B cell (primary cell): ENCODE results near the gene ZBTB46. TPM values are rescaled to one million over a fixed set of nuclear protein-coding genes. Genes with fewer than 3 reads are reported as not detected.

ENCODE experiments used
- ATAC-seq: fragments of 200-7000 bp; cut with Tn5 transposase; one replicate; pipeline ENCODE4 v1.10.0; 2021; ENCODE audit warnings: low read depth, mild to moderate bottlenecking, moderate number of reproducible peaks, moderate library complexity
- CTCF ChIA-PET: fragments of 350-600 bp; sonication (Branson Sonifier 250); formaldehyde crosslinking; loops from one replicate; lab custom pipeline; 2021; ENCODE audit warnings: antibody characterized with exemption, inconsistent platforms; lab: Charles Lee
- POLR2A ChIA-PET: fragments of 350-600 bp; sonication (Branson Sonifier 250); formaldehyde crosslinking; loops from one replicate; lab custom pipeline; 2021; ENCODE audit warnings: antibody characterized with exemption; lab: Charles Lee
- DNase-seq: peaks from one replicate; pipeline ENCODE4 v3.0.0; 2013
- H2AFZ ChIP-seq: 2 replicates; pipeline ENCODE4 v1.6.1; 2012; ENCODE audit warnings: mild to moderate bottlenecking, low read depth, low read length; ENCODE audit not compliant: insufficient read depth, poor library complexity, severe bottlenecking
- H3K27ac ChIP-seq, 2 donors: 1 replicate in 1 of 2; 2 replicates in 1 of 2; pipeline ENCODE4 v1.5.1; 2012 to 2013; ENCODE audit warnings: low read length in 2 of 2, mild to moderate bottlenecking in 2 of 2, moderate library complexity in 1 of 2
- H3K27me3 ChIP-seq, 4 experiments: fragments of 200-600 bp in 1 of 4; sonication (generic) in 1 of 4; replicated peaks in 1 of 4; 1 replicate in 2 of 4; 2 replicates in 2 of 4; pipeline versions ENCODE4 v1.6.1 to v1.7.0; 2013 to 2016; ENCODE audit warnings: low read length in 3 of 4, mild to moderate bottlenecking in 2 of 4, mixed read lengths in 1 of 4, moderate library complexity in 1 of 4; ENCODE audit not compliant: insufficient read depth in 4 of 4, control insufficient read depth in 3 of 4; ENCODE audit errors: control extremely low read depth in 1 of 4
- H3K36me3 ChIP-seq, 2 experiments: replicated peaks in 1 of 2; 1 replicate in 1 of 2; 2 replicates in 1 of 2; pipeline versions ENCODE4 v1.6.1 to v1.7.1; 2013; ENCODE audit warnings: low read length in 1 of 2; ENCODE audit not compliant: insufficient read depth in 2 of 2, control insufficient read depth in 1 of 2; ENCODE audit errors: control extremely low read depth in 1 of 2, extremely low read depth in 1 of 2
- H3K4me1 ChIP-seq, 2 donors: fragments of 200-600 bp in 1 of 2; sonication (generic) in 1 of 2; 1 replicate in 1 of 2; 2 replicates in 1 of 2; pipeline versions ENCODE4 v1.5.1 to v1.6.1; 2013 to 2017; ENCODE audit warnings: low read length in 2 of 2; ENCODE audit not compliant: control insufficient read depth in 2 of 2, insufficient read depth in 2 of 2
- H3K4me2 ChIP-seq: replicated peaks from 2 replicates; pipeline ENCODE3; 2012; ENCODE audit warnings: mild to moderate bottlenecking, low read depth, low read length; ENCODE audit not compliant: poor library complexity, severe bottlenecking
- H3K4me3 ChIP-seq, 5 experiments: fragments of 200-600 bp in 1 of 5; sonication (generic) in 1 of 5; 1 replicate in 3 of 5; 2 replicates in 2 of 5; pipeline versions ENCODE4 v1.5.1 to v1.7.0; 2011 to 2016; ENCODE audit warnings: low read length in 4 of 5, mild to moderate bottlenecking in 4 of 5, low read depth in 2 of 5, control low read depth in 1 of 5, moderate library complexity in 1 of 5; ENCODE audit not compliant: insufficient read depth in 1 of 5; ENCODE audit errors: control extremely low read depth in 1 of 5, extremely low read depth in 1 of 5
- H3K79me2 ChIP-seq: fragments of 200-600 bp; sonication (generic); one replicate; pipeline ENCODE4 v1.6.0; 2016; ENCODE audit warnings: low read length; ENCODE audit not compliant: control insufficient read depth, insufficient read depth
- H3K9ac ChIP-seq: fragments of 200-600 bp; sonication (generic); 2 replicates; pipeline ENCODE4 v1.6.1; 2017; ENCODE audit warnings: mild to moderate bottlenecking, low read length, moderate library complexity
- H3K9me3 ChIP-seq, 3 donors: one replicate each; pipeline versions ENCODE4 v1.6.1 to v1.7.1; 2013; ENCODE audit warnings: low read length in 2 of 3; ENCODE audit not compliant: control insufficient read depth in 2 of 3, insufficient read depth in 1 of 3; ENCODE audit errors: control extremely low read depth in 1 of 3
- H4K20me1 ChIP-seq: 2 replicates; pipeline ENCODE4 v1.6.0; 2012; ENCODE audit warnings: mild to moderate bottlenecking, low read length; ENCODE audit not compliant: insufficient read depth, control insufficient read depth, poor library complexity, severe bottlenecking
- H3K27ac Mint-ChIP-seq: one replicate; pipeline ENCODE4 v1.8.0; 2021; ENCODE audit warnings: mixed read lengths
- H3K27me3 Mint-ChIP-seq: one replicate; pipeline ENCODE4 v1.8.0; 2021; ENCODE audit warnings: mixed read lengths
- H3K4me1 Mint-ChIP-seq: one replicate; pipeline ENCODE4 v1.8.0; 2021; ENCODE audit warnings: mixed read lengths
- H3K4me3 Mint-ChIP-seq: one replicate; pipeline ENCODE4 v1.8.0; 2021; ENCODE audit warnings: mixed read lengths
- H3K9me3 Mint-ChIP-seq: one replicate; pipeline ENCODE4 v1.8.0; 2022; ENCODE audit warnings: mixed read lengths; ENCODE audit not compliant: insufficient read depth
- CTCF ChIP-seq: fragments of 200-600 bp; IDR thresholded peaks from one replicate; pipeline ENCODE4 v1.8.0; 2022; ENCODE audit warnings: antibody characterized with exemption, mild to moderate bottlenecking
- EZH2 ChIP-seq: IDR thresholded peaks from 2 replicates; pipeline ENCODE4 v1.6.1; 2012; ENCODE audit warnings: borderline replicate concordance, low read depth, mild to moderate bottlenecking, moderate library complexity, low read length; ENCODE audit not compliant: insufficient read depth, poor library complexity, severe bottlenecking
- WGBS: methylation state at CpG from one replicate; pipeline ENCODE4 v1.1.5; 2013; ENCODE audit warnings: missing lambda C conversion rate; ENCODE audit not compliant: insufficient coverage; 5-methylcytosine and 5-hydroxymethylcytosine counted together
- intact Hi-C: fragments of 100-400 bp; cut with micrococcal nuclease; formaldehyde crosslinking; loops from one replicate; pipeline ENCODE4 v1.10.0; 2022
- polyA plus RNA-seq: library from polyadenylated mRNA; depleted of rRNA; stranded (reverse); fragments of >200 nt; gene quantifications from 2 replicates; pipeline ENCODE4 v1.2.3, GENCODE V29; 2012
- total RNA-seq, 2 donors: library from RNA; stranded (reverse); fragments of 120-200 nt in 1 of 2; gene quantifications; 1 replicate in 1 of 2; 2 replicates in 1 of 2; pipeline versions ENCODE4 v1.2.3 to v1.2.4, GENCODE V29; 2013 to 2022

ZBTB46 gene
- total and polyA plus RNA-seq, 2 donors (not counting 1 experiment from before 2014, with no cell fraction given): 0.16 to 0.64 TPM

DNA sequence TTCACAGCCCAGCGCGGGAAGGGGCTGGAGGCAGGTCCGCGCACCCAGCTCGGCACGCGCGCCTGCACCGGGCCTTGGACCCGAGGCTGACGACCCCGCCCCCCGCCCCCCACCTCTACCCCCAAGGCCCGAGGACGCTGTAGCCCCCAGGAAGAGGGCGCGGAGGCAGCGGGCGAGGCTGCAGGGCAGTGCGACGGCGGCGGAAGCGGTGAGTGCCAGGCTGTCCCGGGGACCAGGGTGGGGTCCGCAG is 93.4 kb downstream of the ZBTB46 start:
- intact Hi-C loops: loop anchor here (2.0 to 5.0 kb wide), 2 partner anchors 79 to 200 kb away; partner anchors contain the start of genes PTK6 and RTEL1
- peak overlapping the region in 4 of 5 experiments; percentile 44 to 70 (median 48) for H3K4me3 ChIP-seq
- ATAC-seq (no peak), DNase-seq (no peak)
- H3K79me2 ChIP-seq: peaks cover 32% of the 10 kb centered on the region
- ChIA-PET POLR2A (interaction anchor here (0.6 to 2.5 kb wide), 5 partner anchors 28 to 102 kb away, joined by 3 to 20 read pairs (median 4); partner anchors contain the start of genes ARFRP1 and ZGPAT), CTCF (interaction anchor here (1.0 kb wide), 1 partner anchor 200 kb away, joined by 3 read pairs; the partner anchor contains the start of gene PTK6)
- H3K4me2 ChIP-seq: peak overlapping the region; percentile 93
- H3K9me3 Mint-ChIP-seq: no peaks in the 10 kb centered on the region
- H2AFZ ChIP-seq: peak overlapping the region; percentile 33
- H3K4me1 Mint-ChIP-seq: peaks cover 22% of the 10 kb centered on the region
- H3K4me3 Mint-ChIP-seq: peak overlapping the region; percentile 80
- no peak overlapping the region for H3K27ac ChIP-seq
- WGBS: 3% methylated on average over 22 of the region's 26 CpGs
- H4K20me1 ChIP-seq: peaks cover 46% of the 10 kb centered on the region
- H3K36me3 ChIP-seq: peaks cover 0 to 24% of the 10 kb centered on the region in 2 experiments
- H3K9ac ChIP-seq: peak overlapping the region; percentile 65
- peaks cover 35 to 46% of the 10 kb centered on the region in 2 donors for H3K4me1 ChIP-seq
- no peak overlapping the region for H3K27ac Mint-ChIP-seq
- TF ChIP-seq EZH2: no peak
- no peak for TF ChIP-seq CTCF
- H3K9me3 ChIP-seq: no peaks in the 10 kb centered on the region
- H3K27me3 Mint-ChIP-seq: no peaks in the 10 kb centered on the region
- no peaks in the 10 kb centered on the region for H3K27me3 ChIP-seq

DNA sequence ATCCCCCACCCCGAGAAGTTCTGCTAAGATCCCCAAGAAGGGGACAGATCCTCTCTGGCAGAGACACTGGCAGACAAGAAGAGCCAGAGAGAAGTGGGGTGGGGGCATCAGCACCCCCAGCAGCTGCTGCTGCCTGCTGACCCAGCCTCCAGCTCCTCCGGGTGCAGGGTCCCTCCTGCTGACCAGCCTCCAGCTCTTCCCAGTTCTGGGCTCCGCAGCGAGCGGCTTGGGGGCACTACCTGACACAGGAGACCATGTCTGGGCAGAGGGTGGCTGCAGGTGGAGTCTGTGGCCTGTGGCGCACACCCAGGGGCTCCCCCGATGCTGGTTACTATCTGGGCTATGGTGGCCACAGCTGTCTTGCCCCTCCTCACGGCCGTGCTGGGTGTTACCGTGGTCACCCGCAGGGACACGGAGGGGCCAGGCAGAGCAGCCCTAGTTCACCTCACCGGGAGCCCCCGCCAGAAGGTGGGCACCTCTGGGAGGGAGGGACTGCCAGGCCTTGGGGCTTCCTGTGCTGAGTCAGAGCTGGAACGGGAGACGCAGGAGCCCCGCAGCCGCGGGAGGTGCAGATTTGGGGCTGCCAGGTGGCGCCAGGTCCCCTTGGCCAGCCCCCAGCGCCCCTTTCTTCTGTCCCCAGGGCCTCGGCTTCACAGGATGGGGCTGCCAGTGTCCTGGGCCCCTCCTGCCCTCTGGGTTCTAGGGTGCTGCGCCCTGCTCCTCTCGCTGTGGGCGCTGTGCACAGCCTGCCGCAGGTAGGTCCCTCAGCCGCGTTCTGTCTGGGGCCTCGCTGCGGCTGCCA is 94.0 kb downstream of the ZBTB46 start:
- Mint-ChIP-seq H3K4me1 (peaks cover 22% of the 10 kb centered on the region), H3K27me3 (no peaks in the 10 kb centered on the region), H3K4me3 (peak overlapping the region; percentile 80), H3K27ac (peak overlapping the region; percentile 89), H3K9me3 (no peaks in the 10 kb centered on the region)
- POLR2A ChIA-PET: interaction anchor here (0.6 to 2.5 kb wide), 9 partner anchors 27 to 216 kb away, joined by 3 to 20 read pairs (median 4); partner anchors contain the start of genes ARFRP1, DNAJC5, GMEB2 and PPDPF
- intact Hi-C loops: loop anchor here (1.0 to 5.0 kb wide), 3 partner anchors 30 to 200 kb away; partner anchors contain the start of genes ARFRP1, PTK6 and RTEL1
- Histone ChIP-seq H3K27me3 (no peaks in the 10 kb centered on the region), H2AFZ (peak overlapping the region; percentile 33), H3K27ac (peak overlapping the region; percentile 44), H3K9me3 (no peaks in the 10 kb centered on the region), H4K20me1 (peaks cover 52% of the 10 kb centered on the region), H3K4me1 (peaks cover 36 to 49% of the 10 kb centered on the region in 2 donors), H3K4me2 (peak overlapping the region; percentile 93), H3K4me3 (peak overlapping the region in 4 of 5 experiments; percentile 44 to 70 (median 48)), H3K36me3 (peaks cover 0 to 24% of the 10 kb centered on the region in 2 experiments), H3K79me2 (peaks cover 37% of the 10 kb centered on the region), H3K9ac (peak overlapping the region; percentile 65)
- TF ChIP-seq CTCF (no peak), EZH2 (no peak)
- 5% methylated on average over 29 of the region's 30 CpGs for WGBS
- CTCF ChIA-PET: interaction anchor here (1.0 to 1.6 kb wide), 3 partner anchors 24 to 199 kb away, joined by 3 to 4 read pairs (median 3); partner anchors contain the start of gene TPD52L2
- DNase-seq: peak; percentile 70
- peak; percentile 17 for ATAC-seq
